ENCODE measurements around the gene KIN.
"Not testable (repeated sequence)": the region's sequence is repeated elsewhere in the genome, so short reads cannot be mapped to it uniquely, and the experiment has no call there.

KIN gene

DNA sequence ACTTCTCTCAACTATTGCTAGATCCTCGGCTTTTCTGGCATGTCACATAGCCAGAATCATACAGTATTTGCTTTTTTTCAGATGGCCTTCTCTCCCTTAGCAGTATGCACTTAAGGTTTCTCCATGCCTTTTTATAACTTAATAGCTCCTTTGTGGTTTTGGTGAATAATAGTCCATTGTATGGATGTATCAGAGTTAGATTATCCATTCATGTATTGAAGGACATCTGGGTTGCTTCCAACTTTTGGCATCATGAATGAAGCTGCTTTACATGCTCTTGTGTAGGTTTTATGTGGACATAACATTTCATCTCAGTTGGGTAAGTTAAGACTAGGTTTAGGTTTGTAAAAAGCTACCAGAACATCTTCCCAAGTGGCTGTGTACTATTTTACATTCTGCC lies 4.7 kb upstream of the KIN start:
- DNase-seq: no peak

DNA sequence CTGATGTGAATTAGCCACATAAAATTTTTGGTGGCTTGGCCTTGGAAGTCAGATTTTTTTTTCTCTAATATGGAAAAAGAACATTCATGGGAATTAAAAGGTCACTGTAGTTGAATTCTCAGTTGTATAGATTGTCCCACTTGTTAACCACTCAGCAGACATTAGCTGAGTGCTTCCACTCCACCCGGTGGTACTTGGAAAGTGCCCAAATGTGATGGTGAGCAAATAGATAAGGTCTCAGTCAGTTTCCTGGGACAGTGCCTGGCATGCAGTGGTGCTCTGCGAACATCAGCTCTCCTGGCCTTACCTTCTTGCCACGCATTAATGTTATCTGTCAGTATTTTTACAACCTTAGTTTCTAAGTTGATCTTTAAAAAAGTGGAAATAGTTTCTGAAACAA lies 1.6 kb upstream of the KIN start:
- no peak for DNase-seq

DNA sequence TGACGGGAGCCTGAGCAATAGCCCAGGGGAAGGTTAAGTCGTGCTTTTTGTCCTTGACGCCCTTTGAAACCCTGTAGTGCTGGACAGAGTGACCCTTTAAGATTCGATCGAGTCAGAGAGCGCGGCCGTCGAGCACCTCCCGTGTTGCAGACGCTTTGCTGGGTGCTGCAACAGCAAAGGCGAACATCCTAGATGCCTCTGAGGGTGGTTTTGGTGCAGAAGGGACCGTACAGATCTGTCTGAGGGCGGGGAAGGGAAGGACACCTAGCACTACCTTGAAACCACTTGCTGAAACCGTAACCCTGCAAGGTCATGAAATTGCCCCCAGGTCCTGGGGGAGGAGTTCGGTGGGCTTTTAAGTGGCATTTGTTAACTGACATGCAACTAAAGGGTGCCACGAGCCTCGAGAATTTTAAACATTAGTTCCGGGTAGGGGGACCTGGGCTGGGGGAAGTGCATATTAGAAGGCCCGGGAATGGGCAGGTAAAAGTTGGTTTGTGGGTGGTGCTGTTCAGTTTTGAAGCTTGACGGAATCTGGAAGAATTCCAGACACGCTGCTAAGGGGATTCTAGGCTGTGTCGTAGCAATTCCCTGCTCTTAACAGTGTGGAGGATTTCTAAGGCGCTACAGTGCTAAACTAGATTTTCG lies 970 bp upstream of the KIN start:
- DNase-seq: no peak

DNA sequence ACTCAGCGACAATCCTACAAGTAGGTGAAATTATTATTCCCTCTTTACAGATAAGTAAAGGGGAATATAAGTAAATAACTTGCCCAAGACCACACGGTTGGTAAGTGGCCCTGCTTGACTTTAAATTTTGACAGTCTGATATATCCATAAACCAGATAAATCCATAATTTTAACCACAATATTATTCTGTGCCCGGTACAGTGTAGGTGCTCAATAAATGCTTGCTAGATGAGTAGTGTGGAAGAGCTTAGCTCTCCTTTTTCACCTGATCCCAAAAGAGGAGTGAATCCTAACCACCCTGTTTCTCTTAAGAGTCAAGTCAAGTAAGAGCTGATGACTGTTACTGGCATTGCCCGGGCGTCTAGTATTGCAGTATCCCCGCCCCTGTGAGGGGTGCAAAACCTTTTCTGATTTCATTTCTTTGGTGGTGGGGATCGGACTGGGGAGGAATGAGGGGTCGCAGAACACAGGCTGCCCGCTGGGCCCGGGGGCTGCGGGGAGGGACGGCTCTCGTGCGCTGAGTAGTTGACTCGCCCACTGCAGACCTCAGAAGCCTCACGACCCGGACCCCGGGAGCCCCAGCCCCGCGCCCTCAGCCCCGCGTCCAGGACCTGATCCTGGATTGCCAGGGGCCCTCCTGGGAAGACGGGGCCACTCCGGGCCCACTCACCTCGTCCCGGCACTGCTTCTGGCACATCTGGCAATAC lies 490 bp downstream of the KIN start:
- DNase-seq: no peak

DNA sequence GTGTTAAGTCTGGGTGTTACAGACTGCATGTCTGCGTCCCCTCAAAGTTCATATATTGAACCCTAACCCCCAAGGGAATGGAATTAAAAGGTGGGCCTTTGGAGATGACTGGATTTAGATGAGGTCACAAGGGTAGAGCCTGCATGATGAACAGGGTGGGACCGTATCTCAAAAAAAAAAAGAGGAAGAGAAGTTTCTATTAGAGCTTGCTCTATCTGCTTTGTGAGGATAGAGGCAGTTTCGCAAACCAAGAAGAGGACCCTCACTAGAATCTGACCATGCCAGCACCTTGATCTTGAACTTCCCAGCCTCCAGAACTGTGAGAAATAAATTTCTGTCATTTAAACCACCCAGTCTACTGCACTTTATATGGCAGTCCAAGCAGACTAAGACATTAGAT lies 1.4 kb downstream of the KIN start:
- DNase-seq: no peak

DNA sequence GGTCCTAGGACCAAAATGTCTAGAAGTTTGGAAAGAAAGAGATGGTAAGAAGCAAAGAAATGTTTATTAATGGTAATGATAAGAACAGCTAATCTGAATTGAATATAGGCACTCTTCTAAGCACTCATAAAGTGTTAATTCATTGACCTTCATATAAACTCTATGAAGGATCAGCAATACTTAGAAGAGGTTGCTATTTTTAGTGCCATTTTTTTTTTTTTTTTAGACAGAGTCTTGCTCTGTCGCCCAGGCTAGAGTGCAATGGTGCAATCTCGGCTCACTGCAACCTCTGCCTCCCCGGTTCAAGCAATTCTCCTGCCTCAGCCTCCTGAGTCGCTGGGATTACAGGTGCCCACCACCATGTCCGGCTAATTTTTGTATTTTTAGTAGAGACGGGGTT lies 5.6 kb downstream of the KIN start:
- not testable (repeated sequence) for DNase-seq

DNA sequence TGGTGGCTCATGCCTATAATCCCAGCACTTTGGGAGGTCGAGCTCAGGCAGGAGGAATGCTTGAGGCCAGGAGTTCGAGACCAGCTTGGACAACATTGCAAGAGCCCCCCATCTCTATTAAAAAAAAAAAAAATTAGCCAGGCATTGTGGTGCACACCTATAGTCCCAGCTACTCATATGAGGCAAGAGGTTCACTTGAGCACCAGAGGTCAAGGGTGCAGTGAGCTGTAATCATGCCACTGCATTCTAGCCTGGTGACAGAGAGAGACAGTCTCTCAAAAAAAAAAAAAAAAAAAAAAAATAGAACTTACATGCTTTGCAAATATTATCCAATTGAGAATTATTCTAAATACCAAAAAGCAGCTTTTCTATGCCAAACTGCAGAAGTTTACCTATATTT lies 11.0 kb downstream of the KIN start:
- no peak for DNase-seq

DNA sequence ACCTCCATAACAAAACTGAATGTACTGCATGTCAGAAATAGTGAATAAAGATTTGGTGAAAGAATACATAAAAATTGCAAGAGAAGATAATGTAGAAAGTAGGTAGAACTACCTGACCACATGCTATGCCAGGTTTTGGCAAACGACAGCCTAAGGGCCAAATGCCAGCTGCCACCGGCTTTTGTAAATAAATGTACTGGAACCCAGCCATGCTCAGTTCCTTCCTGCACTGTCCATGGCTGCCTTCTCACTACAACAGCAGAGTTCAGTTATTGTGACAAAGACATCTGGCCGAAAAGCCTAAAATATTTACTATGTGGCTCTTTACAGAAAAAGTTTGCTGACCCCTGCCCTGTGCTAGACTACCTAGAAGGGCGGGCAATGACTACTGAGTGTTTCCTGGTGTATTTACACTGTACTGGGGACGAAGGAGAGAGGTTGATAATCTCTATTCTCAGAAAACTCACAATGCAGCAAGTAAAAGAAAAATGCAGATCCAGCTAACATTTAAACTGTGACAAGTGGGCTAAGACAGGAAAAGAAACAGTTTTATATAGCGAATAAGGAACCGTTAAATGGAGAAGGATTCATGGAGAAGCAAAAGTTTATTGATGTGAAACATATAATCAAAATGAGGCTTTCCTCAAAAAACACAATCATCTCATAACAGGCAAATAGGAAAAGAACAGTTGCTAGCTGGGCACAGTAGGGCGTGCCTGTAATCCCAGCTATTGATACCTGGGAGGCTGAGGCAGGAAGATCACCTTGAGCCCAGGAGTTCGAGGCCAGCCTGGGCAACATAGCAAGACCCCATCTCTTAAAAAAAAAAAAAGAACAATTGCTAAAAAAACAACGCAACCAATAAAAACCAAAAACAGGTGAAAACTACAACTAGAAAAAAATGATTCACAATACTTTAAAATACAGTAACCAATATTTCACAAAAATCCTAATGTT lies 13.7 kb downstream of the KIN start:
- DNase-seq: no peak

DNA sequence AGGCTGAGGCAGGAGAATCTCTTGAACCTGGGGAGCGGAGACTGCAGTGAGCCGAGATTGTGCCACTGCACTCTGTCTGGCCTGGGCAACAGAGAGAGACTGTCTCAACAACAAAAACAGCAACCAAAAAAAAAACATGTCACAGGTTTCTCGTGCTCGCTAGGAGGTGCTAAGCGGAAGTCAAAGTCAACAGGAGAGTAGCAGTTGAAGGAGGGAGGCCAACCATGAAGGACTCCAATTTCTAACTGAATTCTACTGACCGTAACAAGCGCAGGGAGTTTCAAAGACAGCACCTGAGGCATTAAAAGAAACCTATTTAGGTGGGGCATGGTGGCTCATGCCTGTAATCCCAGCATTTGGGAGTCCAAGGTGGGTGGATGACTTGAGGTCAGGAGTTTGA lies 19.4 kb downstream of the KIN start:
- no peak for DNase-seq

DNA sequence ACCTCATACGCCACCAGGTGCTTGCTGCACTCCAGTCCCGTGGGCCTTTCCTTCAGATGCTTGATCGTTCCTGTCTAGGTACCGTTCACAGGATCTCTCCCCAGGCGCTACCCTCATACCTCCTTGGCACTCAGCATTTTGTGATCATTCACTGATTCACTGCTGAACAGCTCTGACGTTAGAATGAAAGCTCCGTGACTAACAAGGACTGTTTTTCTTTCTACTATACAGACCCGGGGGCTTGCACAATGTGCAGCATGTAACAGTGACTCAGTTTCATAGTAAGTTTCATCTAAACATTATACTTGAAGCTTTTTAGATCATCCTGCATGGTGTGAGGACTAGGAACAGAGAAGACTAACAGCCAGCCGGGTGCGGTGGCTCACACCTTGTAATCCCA lies 20.6 kb downstream of the KIN start:
- no peak for DNase-seq

DNA sequence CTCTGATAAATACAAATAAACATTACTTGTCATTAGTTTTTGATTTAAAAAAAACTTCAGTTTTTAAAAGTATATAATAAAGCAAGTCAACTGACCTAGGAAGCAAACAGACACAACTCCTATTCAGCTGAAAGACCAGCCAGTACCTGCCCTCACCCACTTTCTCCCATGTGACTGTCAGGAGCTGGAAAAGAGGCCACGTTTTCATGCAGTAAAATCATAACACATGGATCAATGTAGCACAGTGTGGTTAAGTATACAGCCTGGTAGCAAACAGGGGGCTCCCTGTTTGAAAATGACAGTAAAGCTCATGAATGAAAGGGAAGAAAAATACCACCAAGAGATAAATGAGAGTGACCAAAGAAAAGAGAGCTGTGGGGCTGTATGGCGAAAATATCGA lies 21.6 kb downstream of the KIN start:
- DNase-seq: no peak

DNA sequence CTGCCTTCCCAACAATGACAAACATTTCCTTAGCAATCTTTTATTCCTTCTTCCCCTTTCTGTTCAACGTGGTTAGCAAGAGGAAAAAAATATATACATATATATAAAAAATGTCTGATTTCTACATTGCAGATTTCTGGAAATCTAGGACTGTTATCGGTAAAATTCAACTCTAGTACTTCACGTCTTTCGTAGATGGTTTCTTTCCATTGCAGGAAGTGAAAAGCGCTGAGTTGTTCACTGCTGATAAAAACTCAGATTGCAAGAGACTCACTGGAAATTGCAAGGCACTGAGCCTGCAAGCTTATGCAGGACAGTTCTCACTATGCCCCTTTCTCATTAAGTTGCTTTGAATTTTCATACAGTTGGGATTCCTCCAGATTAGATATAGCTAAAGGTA lies 23.9 kb downstream of the KIN start:
- no peak for DNase-seq

DNA sequence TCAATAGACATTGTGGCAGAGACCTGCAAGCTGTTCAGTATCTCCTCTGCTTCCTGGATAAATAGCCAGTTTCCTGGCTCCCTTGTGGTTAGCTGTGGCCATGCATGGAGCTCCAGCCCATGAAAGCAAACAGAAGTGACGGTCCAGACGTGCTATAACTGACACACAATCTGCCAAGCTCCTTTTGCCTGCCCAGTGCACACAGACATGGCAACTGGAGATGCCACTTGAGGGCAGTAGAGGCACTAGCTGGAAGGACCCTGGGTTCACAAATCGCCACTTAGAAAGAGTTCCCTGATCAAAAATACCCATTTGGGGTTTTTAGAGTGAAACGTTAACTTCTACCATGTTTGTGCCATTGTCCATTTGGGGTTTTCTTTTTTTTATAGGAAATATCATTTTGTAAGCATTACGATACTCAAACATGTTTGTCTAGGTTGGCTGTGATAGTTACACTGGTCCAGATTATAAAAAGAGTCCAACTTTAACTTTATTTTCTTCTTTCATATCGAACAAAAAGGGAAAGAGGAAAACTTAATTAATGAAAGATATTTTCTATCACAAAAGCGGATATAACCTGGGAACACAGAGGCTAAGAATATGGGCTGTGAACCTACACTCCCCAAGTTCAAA lies 31.3 kb downstream of the KIN start:
- no peak for DNase-seq

DNA sequence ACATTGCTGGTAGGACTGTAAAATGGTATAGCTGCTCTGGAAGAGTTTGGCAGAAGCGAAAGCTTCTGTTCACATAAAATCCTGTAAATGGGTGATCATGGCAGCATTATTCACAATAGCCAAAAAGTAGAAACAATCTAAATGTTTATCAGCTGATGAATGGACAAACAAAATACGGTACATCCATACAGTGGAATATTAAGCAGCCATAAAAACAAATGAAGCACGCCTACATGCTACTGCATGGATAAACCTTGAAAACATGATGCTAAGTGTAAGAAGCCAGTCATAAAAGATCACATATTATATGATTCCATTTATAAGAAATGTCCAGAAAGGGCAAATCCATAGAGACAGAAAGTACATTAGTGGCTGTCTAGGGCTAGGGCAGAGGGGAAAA lies 32.7 kb downstream of the KIN start:
- no peak for DNase-seq

DNA sequence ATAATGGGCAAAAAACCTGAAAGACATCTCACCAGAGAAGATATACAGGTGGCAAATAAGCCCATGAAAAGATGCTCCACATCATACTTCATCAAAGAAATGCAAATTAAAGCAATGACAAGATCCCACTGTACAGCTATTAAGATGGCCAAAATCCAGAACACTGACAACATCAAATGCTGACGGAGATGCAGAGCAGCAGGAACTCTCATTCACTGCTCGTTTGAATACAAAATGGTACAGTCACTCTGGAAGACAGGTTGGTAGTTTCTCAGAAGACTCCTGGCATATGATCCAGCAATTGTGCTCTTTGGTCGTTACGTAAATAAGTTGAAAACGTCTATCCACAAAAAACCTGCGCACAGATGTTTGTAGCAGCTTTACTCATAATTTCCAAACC lies 35.5 kb downstream of the KIN start:
- no peak for DNase-seq

DNA sequence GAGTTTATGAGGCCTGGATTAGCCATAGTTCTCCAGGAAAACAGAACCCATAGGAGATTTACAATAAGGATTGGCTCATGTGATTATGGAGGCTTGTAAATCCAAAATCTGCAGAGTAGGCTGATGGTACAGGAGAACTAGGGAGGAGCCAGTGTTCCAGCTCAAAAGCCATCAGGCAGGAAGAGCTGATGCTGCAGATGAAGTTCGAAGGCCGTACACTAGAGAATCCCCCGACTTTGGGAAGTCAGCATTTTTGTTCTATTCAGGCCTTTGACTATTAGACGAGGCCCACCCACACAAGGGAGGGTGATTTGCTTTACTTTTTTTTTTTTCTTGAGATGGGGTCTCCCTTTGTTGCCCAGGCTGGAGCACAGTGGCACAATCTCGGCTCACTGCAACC lies 37.6 kb downstream of the KIN start:
- no peak for DNase-seq

DNA sequence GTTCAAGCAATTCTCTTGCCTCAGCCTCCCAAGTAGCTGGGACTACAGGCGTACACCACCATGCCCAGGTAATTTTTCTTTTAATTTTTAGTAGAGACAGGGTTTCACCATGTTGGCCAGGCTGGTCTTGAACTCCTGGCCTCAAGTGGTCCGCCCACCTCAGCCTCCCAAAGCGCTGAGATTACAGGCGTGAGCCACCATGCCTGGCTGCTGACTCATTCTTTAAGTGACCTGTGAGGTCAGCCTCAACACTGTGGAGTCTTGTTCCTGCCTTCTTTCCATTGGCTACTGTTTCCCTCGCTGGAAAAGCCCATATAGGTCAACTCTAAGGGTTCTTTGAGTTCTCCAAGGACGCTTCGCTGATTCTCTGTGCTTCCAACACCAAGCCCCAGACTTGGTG lies 39.2 kb downstream of the KIN start:
- DNase-seq: not testable (repeated sequence)

DNA sequence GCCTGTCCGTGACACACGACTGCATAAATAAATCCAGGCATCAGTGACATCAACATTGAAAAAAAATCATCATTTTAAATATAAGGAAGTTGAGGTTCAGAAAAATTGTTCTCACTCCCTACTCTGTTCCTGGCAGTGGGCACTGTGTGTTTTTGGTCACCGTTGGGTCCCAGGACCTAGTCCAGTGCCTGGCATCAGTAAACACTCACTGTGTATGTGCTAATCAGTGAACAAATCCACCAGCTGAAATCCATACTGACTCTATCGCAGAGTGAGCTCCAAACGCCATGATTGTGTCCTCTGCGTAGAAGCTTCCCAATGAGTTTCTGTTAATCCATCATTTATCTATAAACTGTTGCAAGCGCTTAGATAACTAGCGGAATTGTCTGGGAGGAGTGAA lies 43.5 kb downstream of the KIN start:
- DNase-seq: no peak

DNA sequence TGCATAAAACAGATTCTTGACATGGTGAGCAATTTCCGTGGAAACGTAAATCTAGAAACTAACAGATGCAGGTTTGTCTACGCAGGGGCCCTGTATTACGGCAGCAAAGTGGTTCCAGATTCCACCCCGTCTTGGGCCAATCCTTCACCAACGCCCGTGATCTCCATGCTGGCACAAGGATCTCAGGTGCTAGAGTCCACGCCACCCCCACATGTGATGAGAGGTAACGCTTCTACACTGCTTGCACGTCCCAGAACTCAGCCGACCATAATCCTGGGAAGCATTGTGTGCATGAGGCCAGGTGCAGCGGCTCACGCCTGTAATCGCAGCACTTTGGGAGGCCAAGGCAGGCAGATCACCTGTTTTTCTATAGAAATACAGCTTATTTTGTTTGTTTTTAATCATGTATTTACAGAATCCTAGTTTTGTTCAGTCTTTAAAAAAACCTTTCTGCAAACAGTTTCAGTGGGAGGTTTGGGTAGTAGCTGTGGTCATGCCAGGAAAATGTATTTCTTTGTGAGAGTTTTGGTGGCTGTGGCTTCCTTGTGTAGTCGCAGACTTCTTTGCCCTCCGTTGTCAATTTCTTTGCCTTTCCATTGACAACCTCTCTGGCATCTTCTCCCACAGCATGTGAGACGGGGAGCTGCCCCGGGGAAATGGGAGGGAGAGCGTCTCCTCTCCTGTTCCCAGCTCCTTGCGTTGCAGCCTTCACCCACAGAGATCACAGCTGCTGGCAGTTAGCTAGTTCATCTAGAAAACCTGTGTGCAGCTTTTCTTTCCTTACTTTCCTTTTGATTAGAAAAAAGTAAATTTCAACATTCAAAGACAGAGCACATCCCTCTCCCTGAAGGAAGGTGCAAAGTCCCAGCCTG lies 49.0 kb downstream of the KIN start:
- DNase-seq: no peak

DNA sequence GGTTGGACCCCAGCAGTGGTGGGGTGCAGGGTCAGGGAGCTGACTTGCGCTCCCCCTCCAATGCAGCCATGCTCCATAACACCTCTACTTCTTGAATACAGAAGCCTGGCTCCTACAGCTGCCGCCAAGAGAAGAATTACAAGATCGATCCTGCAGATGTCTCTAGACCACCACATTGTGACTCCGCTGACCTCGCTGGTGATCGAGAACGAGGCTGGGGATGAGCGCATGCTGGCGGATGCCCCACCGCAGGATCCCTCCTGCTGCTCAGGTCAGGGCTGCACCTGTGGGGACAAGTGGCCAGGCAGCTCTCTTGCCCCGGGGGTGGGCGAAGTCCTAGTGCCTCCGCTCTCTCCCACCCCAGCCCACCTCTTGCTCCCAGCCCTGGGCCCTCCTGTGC lies 53.0 kb downstream of the KIN start:
- DNase-seq: no peak

DNA sequence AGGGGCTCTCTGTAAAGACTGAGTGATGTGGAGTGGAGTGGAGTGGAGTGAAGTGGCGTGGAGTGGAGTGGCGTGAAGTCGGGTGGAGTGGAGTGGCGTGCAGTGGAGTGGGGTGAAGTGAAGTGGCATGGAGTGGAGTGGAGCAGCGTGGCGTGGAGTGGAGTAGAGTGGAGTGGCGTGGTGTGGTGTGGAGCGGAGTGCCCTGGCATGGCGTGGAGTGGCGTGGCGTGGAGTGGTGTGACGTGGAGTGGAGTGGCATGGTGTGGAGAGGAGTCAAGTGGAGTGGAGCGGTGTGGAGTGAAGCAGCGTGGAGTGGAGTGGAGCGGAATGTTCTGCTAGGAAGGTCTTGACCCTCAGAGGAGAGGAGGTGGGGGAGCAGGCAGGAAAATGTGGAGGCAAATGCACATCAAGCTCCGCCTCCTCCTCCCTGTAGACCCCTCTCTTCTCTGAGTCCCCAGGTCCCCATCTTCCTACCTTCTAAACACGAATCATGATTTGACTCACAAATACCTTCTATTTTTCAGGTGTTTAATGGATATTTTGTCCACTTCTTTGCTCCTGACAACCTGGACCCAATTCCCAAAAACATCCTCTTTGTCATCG lies 64.8 kb downstream of the KIN start:
- no peak for DNase-seq

DNA sequence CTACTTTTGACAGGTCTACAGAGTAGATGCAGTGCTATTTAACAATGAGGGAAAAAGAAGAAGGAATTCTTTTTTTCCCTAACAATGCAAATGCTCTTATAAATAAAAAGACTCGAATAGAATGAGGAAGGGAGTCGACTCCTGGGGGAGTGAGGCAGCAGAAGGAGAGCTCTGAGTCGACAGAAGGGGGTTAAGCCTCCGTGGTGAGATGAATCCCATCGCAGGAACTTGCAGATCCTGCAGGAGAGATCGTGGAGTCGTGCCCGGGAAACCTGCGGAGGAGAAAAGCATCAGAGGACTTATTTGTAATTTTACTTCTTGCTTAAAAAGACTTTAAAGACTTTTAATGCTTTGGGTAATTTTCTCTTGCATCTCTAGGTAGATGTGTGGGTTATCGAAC lies 67.3 kb downstream of the KIN start:
- DNase-seq: no peak

Data from left hindlimb (tissue), 1 donor.